HG02571 (cell line): Measurements from ENCODE around the gene CDC27.
"Not testable (repeated sequence)": the region's sequence is repeated elsewhere in the genome, so short reads cannot be mapped to it uniquely, and the experiment has no call there.

Experiments used
- ATAC-seq: cut with Tn5 transposase; IDR thresholded peaks from one replicate; pipeline ENCODE4 v1.9.1; 2021; ENCODE audit warnings: mild to moderate bottlenecking, moderate library complexity; ENCODE audit not compliant: unreplicated experiment

The CDC27 gene

GRCh38 chr17:47188876-47189731 lies at the start of gene CDC27:
CDC27 (minus strand) TSS chr17:47189295; CDS start chr17:47189172, 123 bp downstream.
- ATAC-seq: peak; percentile 94

- no peak for ATAC-seq
These were observed 49.4 kb upstream of the CDC27 start for GRCh38 chr17:47238321-47239010.

- ATAC-seq: no peak
These were observed 48.7 kb upstream of the CDC27 start for GRCh38 chr17:47237841-47238240.

GRCh38 chr17:47235923-47236322 lies 46.8 kb upstream of the CDC27 start:
- ATAC-seq: no peak

GRCh38 chr17:47235506-47235905 lies 46.4 kb upstream of the CDC27 start:
- ATAC-seq: no peak

- ATAC-seq: no peak
These were observed 43.4 kb upstream of the CDC27 start for GRCh38 chr17:47232465-47232864.

GRCh38 chr17:47231866-47232265 lies 42.8 kb upstream of the CDC27 start:
- no peak for ATAC-seq

- ATAC-seq: no peak
These were observed 42.2 kb upstream of the CDC27 start for GRCh38 chr17:47231334-47231733.

GRCh38 chr17:47230864-47231263 lies 41.8 kb upstream of the CDC27 start:
- ATAC-seq: no peak

- no peak for ATAC-seq
These were observed 40.7 kb upstream of the CDC27 start for GRCh38 chr17:47229535-47230443.

GRCh38 chr17:47227862-47228261 lies 38.8 kb upstream of the CDC27 start:
- no peak for ATAC-seq

GRCh38 chr17:47225911-47226688 lies 37.0 kb upstream of the CDC27 start:
- no peak for ATAC-seq

- no peak for ATAC-seq
These were observed 36.4 kb upstream of the CDC27 start for GRCh38 chr17:47225436-47225858.

- no peak for ATAC-seq
These were observed 35.9 kb upstream of the CDC27 start for GRCh38 chr17:47224966-47225365.

- ATAC-seq: not testable (repeated sequence)
These were observed 35.0 kb upstream of the CDC27 start for GRCh38 chr17:47224077-47224476.

GRCh38 chr17:47223460-47223859 lies 34.4 kb upstream of the CDC27 start:
- no peak for ATAC-seq

- ATAC-seq: no peak
These were observed 33.9 kb upstream of the CDC27 start for GRCh38 chr17:47223007-47223406.

GRCh38 chr17:47222047-47222446 lies 33.0 kb upstream of the CDC27 start:
- no peak for ATAC-seq

- no peak for ATAC-seq
These were observed 32.1 kb upstream of the CDC27 start for GRCh38 chr17:47221154-47221553.

GRCh38 chr17:47220531-47220999 lies 31.5 kb upstream of the CDC27 start:
- no peak for ATAC-seq
